BLaER1 (cell line): ENCODE results near the gene SPATA4.

Source experiments
- H3K27ac ChIP-seq: shearing (Covaris generic); formaldehyde crosslinking; 2 replicates; pipeline ENCODE4 v1.8.1; 2022
- H3K27me3 ChIP-seq: shearing (Covaris generic); formaldehyde crosslinking; 2 replicates; pipeline ENCODE4 v1.8.1; 2022
- H3K36me3 ChIP-seq: shearing (Covaris generic); formaldehyde crosslinking; 2 replicates; pipeline ENCODE4 v1.8.1; 2022
- H3K4me1 ChIP-seq: shearing (Covaris generic); formaldehyde crosslinking; 2 replicates; pipeline ENCODE4 v1.8.1; 2022
- H3K4me2 ChIP-seq: shearing (Covaris generic); formaldehyde crosslinking; 2 replicates; pipeline ENCODE4 v1.8.1; 2022
- H3K4me3 ChIP-seq: shearing (Covaris generic); formaldehyde crosslinking; 2 replicates; pipeline ENCODE4 v1.8.1; 2022
- H3K9ac ChIP-seq: shearing (Covaris generic); formaldehyde crosslinking; 2 replicates; pipeline ENCODE4 v1.8.1; 2022
- H3K9me3 ChIP-seq: shearing (Covaris generic); formaldehyde crosslinking; 2 replicates; pipeline ENCODE4 v1.8.1; 2022
- H4K20me1 ChIP-seq: shearing (Covaris generic); formaldehyde crosslinking; 2 replicates; pipeline ENCODE4 v1.8.1; 2022
- Cebpa-rat ChIP-seq: shearing (Covaris generic); IDR thresholded peaks from 2 replicates; pipeline ENCODE4 v1.8.1; 2022

The SPATA4 gene

GRCh38 chr4:176193126-176193525 lies 2.3 kb downstream of the SPATA4 start:
- TF ChIP-seq Cebpa-rat = no peak
- no peak overlapping the region for H3K9ac ChIP-seq
- H3K4me1 ChIP-seq = peaks cover 14% of the 10 kb centered on the region; the same call in 1 of the 2 replicates
- no peaks in the 10 kb centered on the region for H3K9me3 ChIP-seq
- H3K36me3 ChIP-seq = no peaks in the 10 kb centered on the region
- no peak overlapping the region for H3K27ac ChIP-seq
- no peaks in the 10 kb centered on the region for H4K20me1 ChIP-seq
- H3K4me3 ChIP-seq = no peak overlapping the region
- H3K27me3 ChIP-seq = no peaks in the 10 kb centered on the region
- H3K4me2 ChIP-seq = no peak overlapping the region

GRCh38 chr4:176191974-176192373 lies 3.4 kb downstream of the SPATA4 start:
- H3K27me3 ChIP-seq = no peaks in the 10 kb centered on the region
- peaks cover 14% of the 10 kb centered on the region; the same call in 1 of the 2 replicates for H3K4me1 ChIP-seq
- H4K20me1 ChIP-seq = no peaks in the 10 kb centered on the region
- no peaks in the 10 kb centered on the region for H3K36me3 ChIP-seq
- no peak for TF ChIP-seq Cebpa-rat
- H3K9ac ChIP-seq = no peak overlapping the region
- H3K9me3 ChIP-seq = no peaks in the 10 kb centered on the region
- no peak overlapping the region for H3K27ac ChIP-seq
- H3K4me2 ChIP-seq = no peak overlapping the region
- no peak overlapping the region for H3K4me3 ChIP-seq

DNA sequence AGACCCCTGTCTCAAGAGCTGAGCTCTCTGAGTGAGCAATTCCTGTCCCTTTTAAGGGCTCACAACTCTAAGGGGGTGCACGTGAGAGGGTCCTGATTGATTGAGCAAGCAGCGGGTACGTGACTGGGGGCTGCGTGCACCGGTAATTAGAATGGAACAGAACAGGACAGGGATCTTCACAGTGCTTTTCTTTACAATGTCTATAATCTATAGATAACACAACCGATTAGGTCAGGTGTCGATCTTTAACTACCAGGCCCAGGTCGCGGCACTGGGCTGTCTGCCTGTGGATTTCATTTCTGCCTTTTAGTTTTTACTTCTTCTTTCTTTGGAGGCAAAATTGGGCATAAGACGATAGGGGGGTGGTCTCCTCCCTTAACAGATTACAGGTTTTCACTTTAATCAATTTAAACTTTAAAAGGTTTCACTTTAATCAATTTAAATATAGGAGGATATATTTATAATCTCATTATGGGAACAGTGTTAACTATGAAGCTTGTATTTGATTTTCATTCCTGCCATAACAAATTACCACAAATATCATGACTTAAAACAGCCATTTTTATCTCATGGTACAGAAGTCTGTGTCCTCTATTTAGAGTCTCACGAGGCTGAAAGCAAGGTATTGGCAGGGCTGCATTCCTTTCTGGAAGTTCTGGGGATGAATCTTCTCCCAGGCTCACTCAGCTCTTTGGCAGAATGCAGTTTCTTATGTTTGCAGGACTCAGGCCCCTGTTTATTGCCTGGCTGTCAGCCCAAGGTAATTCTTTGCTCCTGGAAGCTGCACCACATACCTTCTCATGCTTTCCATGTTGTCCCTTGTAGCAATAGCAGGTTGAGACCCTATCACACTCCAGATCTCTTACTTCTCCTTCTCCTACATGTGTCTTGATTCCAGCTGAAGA lies 5.2 kb downstream of the SPATA4 start:
- Histone ChIP-seq H3K9me3 (no peaks in the 10 kb centered on the region), H3K27ac (no peak overlapping the region), H3K4me2 (no peak overlapping the region), H3K36me3 (no peaks in the 10 kb centered on the region), H3K4me3 (no peak overlapping the region), H3K9ac (no peak overlapping the region), H4K20me1 (no peaks in the 10 kb centered on the region), H3K4me1 (0 out of 2 replicates have a peak, but pooled peaks cover 5% of the 10 kb centered on the region), H3K27me3 (no peaks in the 10 kb centered on the region)
- TF ChIP-seq Cebpa-rat = no peak

DNA sequence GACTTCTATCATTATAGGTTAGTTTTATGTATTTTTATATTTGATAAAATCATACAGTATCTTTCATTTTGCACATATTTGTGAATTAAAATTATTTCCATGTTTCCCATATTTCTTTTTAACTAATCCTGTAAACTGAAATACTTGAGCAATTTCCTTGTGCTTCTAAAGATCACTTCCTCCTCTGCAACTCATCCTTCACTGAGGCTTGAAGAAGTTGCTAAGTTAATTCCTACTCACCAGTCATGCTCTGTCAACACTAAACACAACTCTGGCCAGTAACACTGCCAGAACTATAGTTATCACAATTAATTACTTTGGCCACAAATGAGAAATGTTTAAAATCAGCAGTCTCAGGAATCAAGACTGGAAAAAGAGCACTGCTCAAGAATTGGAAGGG lies 6.7 kb downstream of the SPATA4 start:
- no peaks in the 10 kb centered on the region for H3K9me3 ChIP-seq
- no peak for TF ChIP-seq Cebpa-rat

DNA sequence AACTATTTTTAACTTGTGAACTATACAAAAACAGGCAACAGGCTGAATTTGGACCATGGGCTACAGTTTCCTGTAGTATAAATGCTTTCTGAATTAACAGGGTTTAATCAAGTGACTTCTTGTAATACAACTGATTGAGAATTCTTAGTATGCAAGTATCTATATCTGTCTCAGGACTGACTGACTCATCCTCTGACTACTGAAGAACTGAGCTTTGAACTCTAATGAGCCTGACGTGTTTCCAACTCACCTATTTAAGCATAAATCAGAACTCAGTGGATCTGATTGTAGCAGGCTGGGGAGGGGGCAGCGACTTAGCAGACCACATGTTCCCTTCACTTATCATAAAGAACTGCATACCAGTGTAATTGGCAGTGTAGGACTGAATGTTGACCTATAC lies 7.8 kb downstream of the SPATA4 start:
- no peaks in the 10 kb centered on the region for H3K36me3 ChIP-seq
- TF ChIP-seq Cebpa-rat = no peak
- H3K27ac ChIP-seq = no peak overlapping the region
- no peaks in the 10 kb centered on the region for H3K9me3 ChIP-seq
- H3K9ac ChIP-seq = no peak overlapping the region
- no peaks in the 10 kb centered on the region for H3K4me1 ChIP-seq
- H4K20me1 ChIP-seq = no peaks in the 10 kb centered on the region
- H3K27me3 ChIP-seq = no peaks in the 10 kb centered on the region
- no peak overlapping the region for H3K4me2 ChIP-seq
- no peak overlapping the region for H3K4me3 ChIP-seq

More for the DNA sequence above, 6.7 kb downstream of the SPATA4 start:
- no peaks in the 10 kb centered on the region for H4K20me1 ChIP-seq
- H3K4me3 ChIP-seq = no peak overlapping the region
- no peaks in the 10 kb centered on the region for H3K4me1 ChIP-seq
- H3K9ac ChIP-seq = no peak overlapping the region
- H3K4me2 ChIP-seq = no peak overlapping the region
- no peaks in the 10 kb centered on the region for H3K36me3 ChIP-seq
- H3K27ac ChIP-seq = no peak overlapping the region
- no peaks in the 10 kb centered on the region for H3K27me3 ChIP-seq

- no peaks in the 10 kb centered on the region for H3K4me1 ChIP-seq
- H3K4me2 ChIP-seq = no peak overlapping the region
- no peaks in the 10 kb centered on the region for H3K27me3 ChIP-seq
- no peaks in the 10 kb centered on the region for H3K36me3 ChIP-seq
- H4K20me1 ChIP-seq = no peaks in the 10 kb centered on the region
- H3K9me3 ChIP-seq = no peaks in the 10 kb centered on the region
- TF ChIP-seq Cebpa-rat = no peak
- H3K9ac ChIP-seq = no peak overlapping the region
- H3K4me3 ChIP-seq = no peak overlapping the region
- no peak overlapping the region for H3K27ac ChIP-seq
Observed at GRCh38 chr4:176186671-176187395, 8.6 kb downstream of the SPATA4 start.

DNA sequence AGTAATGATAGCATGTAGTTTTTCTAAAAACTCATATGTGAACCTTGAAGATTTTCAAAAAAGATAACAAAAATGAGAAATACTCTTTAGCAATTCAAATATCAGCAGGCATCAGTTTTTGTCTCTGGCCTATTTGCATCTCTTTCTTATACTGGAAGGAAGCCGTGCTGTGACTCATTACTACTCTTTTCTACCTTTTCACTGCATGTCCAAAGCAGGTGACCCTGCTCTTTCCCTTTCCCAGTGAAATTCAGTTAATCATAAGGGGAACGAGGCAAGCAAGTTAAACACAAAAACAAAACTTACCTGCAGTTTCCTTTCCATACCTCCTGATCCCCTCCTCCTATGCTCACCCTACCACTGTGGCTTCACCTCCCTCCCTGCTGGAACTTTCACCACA lies 9.3 kb downstream of the SPATA4 start:
- no peaks in the 10 kb centered on the region for H3K36me3 ChIP-seq
- no peaks in the 10 kb centered on the region for H3K9me3 ChIP-seq
- H3K4me2 ChIP-seq = no peak overlapping the region
- no peak overlapping the region for H3K4me3 ChIP-seq
- H3K27ac ChIP-seq = no peak overlapping the region
- H4K20me1 ChIP-seq = no peaks in the 10 kb centered on the region
- TF ChIP-seq Cebpa-rat = no peak
- H3K27me3 ChIP-seq = no peaks in the 10 kb centered on the region
- no peaks in the 10 kb centered on the region for H3K4me1 ChIP-seq
- H3K9ac ChIP-seq = no peak overlapping the region

GRCh38 chr4:176185051-176185450 lies 10.3 kb downstream of the SPATA4 start:
- H3K27me3 ChIP-seq = no peaks in the 10 kb centered on the region
- TF ChIP-seq Cebpa-rat = no peak
- no peaks in the 10 kb centered on the region for H3K9me3 ChIP-seq
- no peaks in the 10 kb centered on the region for H3K4me1 ChIP-seq
- H4K20me1 ChIP-seq = no peaks in the 10 kb centered on the region
- H3K36me3 ChIP-seq = no peaks in the 10 kb centered on the region
- no peak overlapping the region for H3K4me3 ChIP-seq
- no peak overlapping the region for H3K27ac ChIP-seq
- no peak overlapping the region for H3K4me2 ChIP-seq
- no peak overlapping the region for H3K9ac ChIP-seq

GRCh38 chr4:176163041-176163440 lies 32.3 kb downstream of the SPATA4 start:
- Histone ChIP-seq H3K4me2 (no peak overlapping the region), H3K27me3 (no peaks in the 10 kb centered on the region), H4K20me1 (no peaks in the 10 kb centered on the region), H3K9ac (no peak overlapping the region), H3K9me3 (no peaks in the 10 kb centered on the region), H3K27ac (no peak overlapping the region), H3K4me1 (no peaks in the 10 kb centered on the region), H3K36me3 (no peaks in the 10 kb centered on the region), H3K4me3 (no peak overlapping the region)
- TF ChIP-seq Cebpa-rat = no peak

- H3K9me3 ChIP-seq = no peaks in the 10 kb centered on the region
- H4K20me1 ChIP-seq = no peaks in the 10 kb centered on the region
- no peak overlapping the region for H3K4me3 ChIP-seq
- no peak overlapping the region for H3K9ac ChIP-seq
- H3K27me3 ChIP-seq = no peaks in the 10 kb centered on the region
- H3K4me2 ChIP-seq = no peak overlapping the region
- no peak for TF ChIP-seq Cebpa-rat
- H3K27ac ChIP-seq = no peak overlapping the region
- no peaks in the 10 kb centered on the region for H3K4me1 ChIP-seq
- H3K36me3 ChIP-seq = no peaks in the 10 kb centered on the region
Observed at GRCh38 chr4:176156656-176157055, 38.7 kb downstream of the SPATA4 start.
